ENCODE results near the gene PSMD1. TPM values are rescaled to one million over a fixed set of nuclear protein-coding genes. Genes with fewer than 3 reads are reported as not detected.
"Not testable (repeated sequence)": the region's sequence is repeated elsewhere in the genome, so short reads cannot be mapped to it uniquely, and the experiment has no call there.

PSMD1 gene
- total RNA-seq, 1 experiment from 2014 or later = 245 TPM

DNA sequence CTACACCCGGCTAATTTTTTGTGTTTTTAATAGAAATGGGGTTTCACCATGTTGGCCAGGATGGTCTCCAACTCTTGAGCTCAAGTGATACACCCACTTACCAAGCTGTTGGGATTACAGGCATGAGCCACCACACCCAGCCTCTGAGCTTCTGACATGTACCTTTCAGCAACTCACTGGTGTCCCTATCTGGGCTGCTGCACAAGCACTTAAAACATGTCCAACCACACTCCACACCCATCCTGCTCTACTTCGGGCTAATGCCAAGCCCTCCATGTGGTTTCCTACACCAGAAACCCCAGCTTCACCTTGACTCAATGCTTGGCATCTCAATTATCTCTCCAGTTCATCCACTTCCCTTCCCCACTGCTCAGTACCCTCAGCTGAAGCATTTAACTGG lies 119.4 kb downstream of the PSMD1 start:
- POLR2A ChIA-PET (ENCODE audit: low non-redundant PET) = no interaction called here
- Histone ChIP-seq H3K27ac (ENCODE audit: low read depth, low read length, poor library complexity, severe bottlenecking) (no peak overlapping the region), H3K36me3 (ENCODE audit: insufficient read depth, low read length, poor library complexity, severe bottlenecking) (peaks cover 25% of the 10 kb centered on the region), H3K9me3 (ENCODE audit: low read depth, low read length, poor library complexity, severe bottlenecking) (no peaks in the 10 kb centered on the region), H3K4me3 (ENCODE audit: low read depth, low read length, poor library complexity, severe bottlenecking) (no peak overlapping the region), H3K4me1 (ENCODE audit: insufficient read depth, low read length, poor library complexity, severe bottlenecking) (peaks cover 7% of the 10 kb centered on the region), H3K27me3 (replicated peaks; ENCODE audit: insufficient read depth, low read depth, low read length, poor library complexity) (no peaks in the 10 kb centered on the region)
- CTCF ChIA-PET = no interaction called here
- intact Hi-C loops (cut with micrococcal nuclease; ENCODE audit: unreplicated experiment) = no loop called here
- DNase-seq (ENCODE audit: low spot score) = no peak
- no TSS peak for BruUV-seq (replicated peaks)
- TF ChIP-seq, protein P1, sequence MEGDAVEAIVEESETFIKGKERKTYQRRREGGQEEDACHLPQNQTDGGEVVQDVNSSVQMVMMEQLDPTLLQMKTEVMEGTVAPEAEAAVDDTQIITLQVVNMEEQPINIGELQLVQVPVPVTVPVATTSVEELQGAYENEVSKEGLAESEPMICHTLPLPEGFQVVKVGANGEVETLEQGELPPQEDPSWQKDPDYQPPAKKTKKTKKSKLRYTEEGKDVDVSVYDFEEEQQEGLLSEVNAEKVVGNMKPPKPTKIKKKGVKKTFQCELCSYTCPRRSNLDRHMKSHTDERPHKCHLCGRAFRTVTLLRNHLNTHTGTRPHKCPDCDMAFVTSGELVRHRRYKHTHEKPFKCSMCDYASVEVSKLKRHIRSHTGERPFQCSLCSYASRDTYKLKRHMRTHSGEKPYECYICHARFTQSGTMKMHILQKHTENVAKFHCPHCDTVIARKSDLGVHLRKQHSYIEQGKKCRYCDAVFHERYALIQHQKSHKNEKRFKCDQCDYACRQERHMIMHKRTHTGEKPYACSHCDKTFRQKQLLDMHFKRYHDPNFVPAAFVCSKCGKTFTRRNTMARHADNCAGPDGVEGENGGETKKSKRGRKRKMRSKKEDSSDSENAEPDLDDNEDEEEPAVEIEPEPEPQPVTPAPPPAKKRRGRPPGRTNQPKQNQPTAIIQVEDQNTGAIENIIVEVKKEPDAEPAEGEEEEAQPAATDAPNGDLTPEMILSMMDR (conservative IDR thresholded peaks at IDR 0.05; ENCODE audit: low read depth, low read length) = no peak
- TF ChIP-seq EZH2 (IDR thresholded peaks at IDR 0.05; ENCODE audit: borderline replicate concordance, low read depth, low read length, poor library complexity, severe bottlenecking) = no peak

DNA sequence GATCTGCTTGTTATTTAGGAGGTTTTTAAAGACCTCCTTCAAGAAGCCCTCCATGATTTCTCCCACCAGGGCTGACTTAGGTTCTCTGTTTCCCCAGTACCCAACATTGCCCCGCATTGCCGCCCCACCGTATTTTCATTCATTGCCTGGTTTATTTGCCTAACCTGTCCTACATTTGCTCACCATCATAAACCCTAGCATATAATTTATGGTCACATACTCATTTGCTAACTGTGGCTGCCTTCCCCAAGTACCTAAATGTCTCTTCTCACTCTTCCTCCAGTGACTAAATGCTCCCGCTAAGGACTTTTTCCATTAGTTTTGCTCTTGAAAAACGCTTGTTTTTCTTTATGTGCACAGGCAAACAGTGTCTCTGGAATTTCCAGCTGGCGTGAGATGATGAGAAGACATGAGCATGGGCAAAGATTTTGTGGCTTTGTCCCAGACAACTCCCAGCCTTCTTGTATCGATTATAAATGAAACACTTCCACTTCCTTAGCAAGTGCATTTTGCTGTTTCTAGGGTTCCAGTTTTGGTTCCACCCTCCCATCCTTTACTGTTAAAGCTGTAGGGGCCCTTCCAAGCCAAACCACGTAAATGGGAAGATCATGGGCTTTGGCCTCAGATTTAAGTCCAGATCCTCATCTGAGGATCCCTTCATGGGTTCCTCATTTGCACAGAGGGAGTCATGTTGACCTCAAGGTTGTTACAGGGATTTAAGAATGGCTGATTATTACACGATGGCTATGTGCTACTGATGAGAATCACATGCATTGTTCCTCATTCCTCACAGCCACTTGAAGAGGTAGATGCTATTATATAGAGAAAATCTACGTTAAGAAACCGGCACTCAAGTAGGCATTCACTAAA lies 120.7 kb downstream of the PSMD1 start:
- TF ChIP-seq, protein P1 (conservative IDR thresholded peaks at IDR 0.05; ENCODE audit: low read depth, low read length) = no peak
- no peak for TF ChIP-seq EZH2 (IDR thresholded peaks at IDR 0.05; ENCODE audit: borderline replicate concordance, low read depth, low read length, poor library complexity, severe bottlenecking)
- CTCF ChIA-PET = no interaction called here
- no TSS peak for BruUV-seq (replicated peaks)

DNA sequence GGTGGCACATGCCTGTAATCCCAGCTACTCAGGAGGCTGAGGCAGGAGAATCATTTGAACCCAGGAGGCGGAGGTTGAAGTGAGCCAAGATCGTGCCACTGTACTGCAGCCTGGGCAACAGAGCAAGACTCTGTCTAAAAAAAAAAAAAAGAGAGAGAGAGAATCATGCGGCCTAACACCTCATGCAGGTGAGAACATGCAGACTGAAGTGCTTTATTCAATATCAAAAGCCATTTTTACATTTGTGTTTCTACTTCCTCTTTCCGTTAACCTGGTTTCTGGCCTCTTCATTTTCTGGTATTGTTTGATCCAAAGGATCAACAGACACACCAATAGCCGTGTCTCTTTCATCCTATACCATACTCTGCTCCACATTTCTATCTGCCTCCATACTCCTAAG lies 122.1 kb downstream of the PSMD1 start:
- H3K27me3 ChIP-seq (replicated peaks; ENCODE audit: insufficient read depth, low read depth, low read length, poor library complexity); H3K4me3 ChIP-seq (ENCODE audit: low read depth, low read length, poor library complexity, severe bottlenecking); H3K27ac ChIP-seq (ENCODE audit: low read depth, low read length, poor library complexity, severe bottlenecking); DNase-seq (ENCODE audit: low spot score); H3K9me3 ChIP-seq (ENCODE audit: low read depth, low read length, poor library complexity, severe bottlenecking); H3K4me1 ChIP-seq (ENCODE audit: insufficient read depth, low read length, poor library complexity, severe bottlenecking); intact Hi-C loops (cut with micrococcal nuclease; ENCODE audit: unreplicated experiment); POLR2A ChIA-PET (ENCODE audit: low non-redundant PET); H3K36me3 ChIP-seq (ENCODE audit: insufficient read depth, low read length, poor library complexity, severe bottlenecking); CTCF ChIA-PET: not testable (repeated sequence)
- TSS peak; percentile 4 for BruUV-seq (replicated peaks)

More for the DNA sequence above, 120.7 kb downstream of the PSMD1 start:
- intact Hi-C loops (cut with micrococcal nuclease; ENCODE audit: unreplicated experiment) = no loop called here
- peaks cover 15% of the 10 kb centered on the region for H3K36me3 ChIP-seq (ENCODE audit: insufficient read depth, low read length, poor library complexity, severe bottlenecking)
- no peaks in the 10 kb centered on the region for H3K27me3 ChIP-seq (replicated peaks; ENCODE audit: insufficient read depth, low read depth, low read length, poor library complexity)
- H3K4me3 ChIP-seq (ENCODE audit: low read depth, low read length, poor library complexity, severe bottlenecking) = no peak overlapping the region
- no peak overlapping the region for H3K27ac ChIP-seq (ENCODE audit: low read depth, low read length, poor library complexity, severe bottlenecking)
- H3K4me1 ChIP-seq (ENCODE audit: insufficient read depth, low read length, poor library complexity, severe bottlenecking) = peaks cover 7% of the 10 kb centered on the region
- POLR2A ChIA-PET (ENCODE audit: low non-redundant PET) = no interaction called here
- no peak for DNase-seq (ENCODE audit: low spot score)
- no peaks in the 10 kb centered on the region for H3K9me3 ChIP-seq (ENCODE audit: low read depth, low read length, poor library complexity, severe bottlenecking)
